ENCODE data around the gene EXOC6B. TPM values are rescaled to one million over a fixed set of nuclear protein-coding genes. Genes with fewer than 3 reads are reported as not detected.

The EXOC6B gene
- total RNA-seq, 1 experiment from 2014 or later, result 40.1 TPM

GRCh38 chr2:72128059-72128842 lies 697.6 kb downstream of the EXOC6B start:
- no peak for DNase-seq
- Histone ChIP-seq H2BK5ac (ENCODE audit: insufficient read length, low read length) (no peak overlapping the region), H4K8ac (replicated peaks; ENCODE audit: insufficient read length, low read depth, low read length) (no peak overlapping the region)

More at GRCh38 chr2:72128059-72128842, 697.6 kb downstream of the EXOC6B start:
- H2BK20ac ChIP-seq (ENCODE audit: low read depth, low read length, poor library complexity, severe bottlenecking), result no peak overlapping the region
- H3K23ac ChIP-seq (ENCODE audit: insufficient read length, low read depth, low read length), result no peak overlapping the region
- no peak overlapping the region for H3K4ac ChIP-seq (ENCODE audit: low read depth, low read length)
- H3K18ac ChIP-seq (ENCODE audit: insufficient read length, low read depth, low read length), result no peak overlapping the region
- H2BK15ac ChIP-seq (ENCODE audit: low read depth, low read length), result no peak overlapping the region
- no peaks in the 10 kb centered on the region; the same call in 1 of the 2 replicates for H3K4me1 ChIP-seq (ENCODE audit: insufficient read depth, low read length)
- no peaks in the 10 kb centered on the region for H3K36me3 Mint-ChIP-seq (ENCODE audit: insufficient read depth in 1 of 3, low read depth in 3 of 3)
- H3K4me3 Mint-ChIP-seq, result no peak overlapping the region
- H3K79me2 ChIP-seq (ENCODE audit: insufficient read depth, low read length), result no peaks in the 10 kb centered on the region
- H3K79me1 ChIP-seq (ENCODE audit: insufficient read depth, low read depth, low read length, poor library complexity, severe bottlenecking), result no peaks in the 10 kb centered on the region
- TF ChIP-seq CTCF (conservative IDR thresholded peaks at IDR 0.05), result no peak
- no peaks in the 10 kb centered on the region for H3K27me3 ChIP-seq (ENCODE audit: insufficient read depth, low read length)
- no CpG with 5 or more reads among the region's 24 CpGs for WGBS (ENCODE audit: extremely low coverage, insufficient read length, low lambda C conversion rate)
- H2BK12ac ChIP-seq (ENCODE audit: insufficient read length, low read depth, low read length), result no peak overlapping the region
- H3K27ac ChIP-seq (ENCODE audit: insufficient read length, low read depth, low read length), result no peak overlapping the region
- H3K27me3 Mint-ChIP-seq (ENCODE audit: low read depth), result peaks cover 6% of the 10 kb centered on the region
- peaks cover 20 to 29% of the 10 kb centered on the region in 2 experiments for H3K4me1 Mint-ChIP-seq
- no peak overlapping the region for H4K91ac ChIP-seq (ENCODE audit: insufficient read length, low read depth, low read length)
- H2AFZ ChIP-seq (ENCODE audit: low read length), result no peak overlapping the region
- no peaks in the 10 kb centered on the region for H3K9me3 ChIP-seq (ENCODE audit: control insufficient read depth, low read depth, low read length)
- no peak overlapping the region for H4K5ac ChIP-seq (ENCODE audit: insufficient read length, low read depth, low read length)
- H3K4me2 ChIP-seq (ENCODE audit: insufficient read depth, insufficient read length, low read length), result no peak overlapping the region
- no peak overlapping the region for H3T11ph ChIP-seq (ENCODE audit: low read length)
- H2AK5ac ChIP-seq (ENCODE audit: insufficient read length, low read length), result no peak overlapping the region
- no peaks in the 10 kb centered on the region for H3K23me2 ChIP-seq (ENCODE audit: insufficient read length, low read depth, low read length, poor library complexity, severe bottlenecking)
- no peak overlapping the region for H3K27ac Mint-ChIP-seq
- no peak overlapping the region for H3K14ac ChIP-seq (ENCODE audit: insufficient read depth, low read length)
- H3K9me3 Mint-ChIP-seq, result no peaks in the 10 kb centered on the region; a peak in 1 of 5 replicates
- H3K56ac ChIP-seq (ENCODE audit: insufficient read length, low read depth, low read length), result no peak overlapping the region
- no peaks in the 10 kb centered on the region for H4K20me1 ChIP-seq (ENCODE audit: control insufficient read depth, insufficient read depth, insufficient read length)
- H3K9ac ChIP-seq (ENCODE audit: extremely low read depth, insufficient read length, low read length), result no peak overlapping the region
- H2BK120ac ChIP-seq (ENCODE audit: low read depth, low read length, poor library complexity, severe bottlenecking), result no peak overlapping the region
